GM18517 (cell line): Measurements from ENCODE around the gene FBXL15.

ENCODE experiments used
- ATAC-seq: cut with Tn5 transposase; IDR thresholded peaks from one replicate; pipeline ENCODE4 v1.9.1; 2021; ENCODE audit warnings: mild to moderate bottlenecking, moderate library complexity; ENCODE audit not compliant: unreplicated experiment

The FBXL15 gene

GRCh38 chr10:102409604-102410428 lies 10.8 kb upstream of the FBXL15 start:
- no peak for ATAC-seq

- ATAC-seq = no peak
These were observed 10.1 kb upstream of the FBXL15 start for GRCh38 chr10:102410429-102411073.

- no peak for ATAC-seq
These were observed 9.0 kb upstream of the FBXL15 start for GRCh38 chr10:102411341-102412255.

- ATAC-seq = no peak
These were observed 8.3 kb upstream of the FBXL15 start for GRCh38 chr10:102412293-102412692.

GRCh38 chr10:102413053-102413705 lies 7.5 kb upstream of the FBXL15 start:
- no peak for ATAC-seq

- no peak for ATAC-seq
These were observed 6.7 kb upstream of the FBXL15 start for GRCh38 chr10:102413806-102414561.

GRCh38 chr10:102414749-102415148 lies 5.9 kb upstream of the FBXL15 start:
- ATAC-seq = no peak

- no peak for ATAC-seq
These were observed 4.4 kb upstream of the FBXL15 start for GRCh38 chr10:102416283-102416682.

GRCh38 chr10:102416695-102417094 lies 3.9 kb upstream of the FBXL15 start:
- no peak for ATAC-seq

GRCh38 chr10:102418622-102419268 lies 1.9 kb upstream of the FBXL15 start, which contains the start of gene PSD:
Gene PSD, minus strand, starts transcription at chr10:102418785. Its CDS starts 1,747 bp downstream, at chr10:102417038.
- ATAC-seq = no peak

- no peak for ATAC-seq
These were observed 1.1 kb upstream of the FBXL15 start for GRCh38 chr10:102419269-102420180.

GRCh38 chr10:102420181-102420713 lies 389 bp upstream of the FBXL15 start:
- ATAC-seq = no peak

GRCh38 chr10:102421507-102421756 lies 796 bp downstream of the FBXL15 start:
- no peak for ATAC-seq

GRCh38 chr10:102421757-102422512 lies 1.3 kb downstream of the FBXL15 start:
- peak; percentile 1 for ATAC-seq

- no peak for ATAC-seq
These were observed 2.0 kb downstream of the FBXL15 start for GRCh38 chr10:102422545-102423129.

- no peak for ATAC-seq
These were observed 2.8 kb downstream of the FBXL15 start for GRCh38 chr10:102423372-102423968.

- no peak for ATAC-seq
These were observed 3.5 kb downstream of the FBXL15 start for GRCh38 chr10:102424145-102424544.
